ENCODE data around the gene EFHD1. TPM values are rescaled to one million over a fixed set of nuclear protein-coding genes. Genes with fewer than 3 reads are reported as not detected.

EFHD1 gene
- total RNA-seq, 4 donors from 2014 or later, result 1.6 to 6.1 (median 3.7) TPM; not detected in 1

GRCh38 chr2:232604535-232604934 is 28.9 kb upstream of the EFHD1 start:
- in situ Hi-C loops (cut with MboI; ENCODE audit: low pct_ligation_motif_present in 1 of 4, low pct_unique_long_range_greater_than_20kb in 1 of 4, low sequenced_read_pairs in 3 of 4) (loop anchor here in 2 of 4 donors (25.0 kb wide), 1 partner anchor 633 kb away; no protein-coding TSS in a partner anchor), intact Hi-C loops (cut with DNase I; ENCODE audit: low total_unique reads) (no loop called here)
- Histone ChIP-seq H3K27me3 (no peaks in the 10 kb centered on the region), H3K9me3 (no peaks in the 10 kb centered on the region), H3K27ac (no peak overlapping the region), H3K4me1 (peaks cover 0 to 8% (median 4%) of the 10 kb centered on the region in 4 donors), H3K4me3 (no peak overlapping the region), H3K36me3 (no peaks in the 10 kb centered on the region)
- WGBS, 2 donors (ENCODE audit: low coverage in 1 of 2), result 98% methylated on average over 10 of the region's 10 CpGs; no CpG with 5 or more reads in 1 of the 2 donors
- no peak for TF ChIP-seq CTCF (IDR thresholded peaks at IDR 0.05)
- no peak for TF ChIP-seq POLR2A (IDR thresholded peaks at IDR 0.05)
- no peak for TF ChIP-seq POLR2AphosphoS5 (IDR thresholded peaks at IDR 0.05)
- no peak for TF ChIP-seq EP300 (IDR thresholded peaks at IDR 0.05; ENCODE audit: low read depth)
- DNase-seq, result no peak

DNA sequence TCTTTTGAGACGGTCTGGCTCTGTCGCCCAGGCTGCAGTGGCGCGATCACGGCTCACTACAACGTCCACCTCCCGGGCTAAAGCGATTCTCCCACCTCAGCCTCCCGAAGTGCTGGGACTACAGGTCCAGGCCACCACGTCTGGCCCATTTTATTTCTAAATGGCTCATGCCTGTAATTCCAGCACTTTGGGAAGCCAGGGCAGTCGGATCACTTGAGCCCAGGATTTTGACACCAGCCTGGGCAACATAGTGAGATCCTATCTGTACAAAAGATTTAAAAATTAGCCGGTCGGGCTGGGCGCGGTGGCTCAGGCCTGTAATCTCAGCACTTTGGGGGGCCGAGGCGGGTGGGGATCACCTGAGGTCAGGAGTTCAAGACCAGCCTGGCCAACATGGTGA is 26.4 kb upstream of the EFHD1 start:
- 86 to 100% methylated on average over 7 to 17 of the region's 17 CpGs for WGBS, 2 donors (ENCODE audit: low coverage in 1 of 2)
- intact Hi-C loops (cut with DNase I; ENCODE audit: low total_unique reads) (no loop called here), in situ Hi-C loops (cut with MboI; ENCODE audit: low pct_ligation_motif_present in 1 of 4, low pct_unique_long_range_greater_than_20kb in 1 of 4, low sequenced_read_pairs in 3 of 4) (loop anchor here in 2 of 4 donors (25.0 kb wide), 1 partner anchor 630 kb away; no protein-coding TSS in a partner anchor)
- no peak for TF ChIP-seq EP300 (IDR thresholded peaks at IDR 0.05; ENCODE audit: low read depth)
- TF ChIP-seq CTCF (IDR thresholded peaks at IDR 0.05), result no peak
- no peak for TF ChIP-seq POLR2AphosphoS5 (IDR thresholded peaks at IDR 0.05)
- TF ChIP-seq POLR2A (IDR thresholded peaks at IDR 0.05), result no peak
- Histone ChIP-seq H3K36me3 (no peaks in the 10 kb centered on the region), H3K9me3 (no peaks in the 10 kb centered on the region), H3K27ac (no peak overlapping the region), H3K27me3 (no peaks in the 10 kb centered on the region), H3K4me3 (no peak overlapping the region), H3K4me1 (peaks cover 0 to 8% (median 4%) of the 10 kb centered on the region in 4 donors)
- DNase-seq, result no peak

- 85% methylated on average over 8 of the region's 8 CpGs; no CpG with 5 or more reads in 1 of the 2 donors for WGBS, 2 donors (ENCODE audit: low coverage in 1 of 2)
- in situ Hi-C loops (cut with MboI; ENCODE audit: low pct_ligation_motif_present in 1 of 4, low pct_unique_long_range_greater_than_20kb in 1 of 4, low sequenced_read_pairs in 3 of 4), result loop anchor here in 2 of 4 donors (25.0 kb wide), 1 partner anchor 628 kb away; no protein-coding TSS in a partner anchor
- Histone ChIP-seq H3K9me3 (no peaks in the 10 kb centered on the region), H3K36me3 (no peaks in the 10 kb centered on the region), H3K27ac (no peak overlapping the region), H3K4me3 (no peak overlapping the region), H3K4me1 (peaks cover 0 to 8% (median 4%) of the 10 kb centered on the region in 4 donors), H3K27me3 (no peaks in the 10 kb centered on the region)
- intact Hi-C loops (cut with DNase I; ENCODE audit: low total_unique reads), result loop anchor here (10.0 kb wide), 1 partner anchor 635 kb away; no protein-coding TSS in a partner anchor
- TF ChIP-seq CTCF (IDR thresholded peaks at IDR 0.05) (no peak), EP300 (IDR thresholded peaks at IDR 0.05; ENCODE audit: low read depth) (no peak), POLR2A (IDR thresholded peaks at IDR 0.05) (no peak), POLR2AphosphoS5 (IDR thresholded peaks at IDR 0.05) (no peak)
- DNase-seq, result no peak
Observed at GRCh38 chr2:232609607-232610006, 23.8 kb upstream of the EFHD1 start.

DNA sequence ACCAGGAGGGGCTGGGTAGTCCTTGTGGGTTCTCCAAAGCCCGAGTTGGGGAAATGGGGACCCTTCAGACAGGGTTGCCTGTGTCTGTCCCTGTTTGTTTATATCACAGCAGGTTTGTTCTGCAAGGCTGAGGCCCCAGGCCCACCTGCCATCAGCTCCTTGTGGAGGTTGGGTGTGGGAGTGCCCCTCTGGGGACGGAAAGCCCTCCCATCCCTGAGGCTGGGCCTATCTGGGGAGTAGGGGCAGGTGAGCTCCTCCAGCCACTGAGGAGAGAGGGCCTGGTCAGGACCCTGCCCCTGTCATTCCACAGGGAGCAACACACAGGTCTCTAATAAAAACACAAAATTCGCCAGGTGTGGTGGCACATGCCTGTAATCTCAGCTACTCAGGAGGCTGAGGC is 23.3 kb upstream of the EFHD1 start:
- Histone ChIP-seq H3K4me3 (no peak overlapping the region), H3K27me3 (no peaks in the 10 kb centered on the region), H3K27ac (no peak overlapping the region), H3K9me3 (no peaks in the 10 kb centered on the region), H3K36me3 (no peaks in the 10 kb centered on the region), H3K4me1 (peaks cover 0 to 8% (median 4%) of the 10 kb centered on the region in 4 donors)
- intact Hi-C loops (cut with DNase I; ENCODE audit: low total_unique reads), result loop anchor here (10.0 kb wide), 1 partner anchor 635 kb away; no protein-coding TSS in a partner anchor
- in situ Hi-C loops (cut with MboI; ENCODE audit: low pct_ligation_motif_present in 1 of 4, low pct_unique_long_range_greater_than_20kb in 1 of 4, low sequenced_read_pairs in 3 of 4), result loop anchor here in 2 of 4 donors (25.0 kb wide), 1 partner anchor 627 kb away; no protein-coding TSS in a partner anchor
- no peak for DNase-seq
- TF ChIP-seq POLR2A (IDR thresholded peaks at IDR 0.05) (no peak), POLR2AphosphoS5 (IDR thresholded peaks at IDR 0.05) (no peak), CTCF (IDR thresholded peaks at IDR 0.05) (no peak), EP300 (IDR thresholded peaks at IDR 0.05; ENCODE audit: low read depth) (no peak)
- WGBS, 2 donors (ENCODE audit: low coverage in 1 of 2), result 90% methylated on average over 3 of the region's 3 CpGs; no CpG with 5 or more reads in 1 of the 2 donors

Data from transverse colon (tissue), 4 donors.